Prostate gland (tissue), 2 donors: ENCODE measurements around the gene PCBP1. TPM values are rescaled to one million over a fixed set of nuclear protein-coding genes. Genes with fewer than 3 reads are reported as not detected.
A peak's percentile ranks its signal among the peaks of the same experiment; 100 is the strongest.

Experiments
- DNase-seq: peaks from one replicate; pipeline ENCODE4 v3.0.0-alpha.2; 2019; ENCODE audit warnings: low spot score
- H3K27ac ChIP-seq, 2 donors: fragments of 200-600 bp; sonication (generic); 2 replicates each; pipeline ENCODE4 v1.5.1; 2017 to 2019
- H3K27me3 ChIP-seq: fragments of 200-600 bp; sonication (generic); replicated peaks from 2 replicates; pipeline ENCODE4 v1.5.1; 2019; ENCODE audit not compliant: insufficient read depth
- H3K36me3 ChIP-seq, 2 donors: fragments of 200-600 bp; sonication (generic); 1 replicate in 1 of 2; 2 replicates in 1 of 2; pipeline versions ENCODE4 v1.5.1 to v1.8.1; 2017 to 2019
- H3K4me1 ChIP-seq: fragments of 200-600 bp; sonication (generic); replicated peaks from 2 replicates; pipeline ENCODE4 v1.5.1; 2019
- H3K4me3 ChIP-seq, 2 donors: fragments of 200-600 bp; sonication (generic); 2 replicates each; pipeline ENCODE4 v1.5.1; 2017 to 2019
- H3K9me3 ChIP-seq: fragments of 200-600 bp; sonication (generic); 2 replicates; pipeline ENCODE4 v1.5.1; 2017
- CTCF ChIP-seq, 4 experiments: fragments of 200-600 bp in 2 of 4; fragments of 450-650 bp in 2 of 4; sonication (generic) in 2 of 4; IDR thresholded peaks; 1 replicate in 3 of 4; 2 replicates in 1 of 4; pipeline ENCODE4 v1.5.1; 2016 to 2019; ENCODE audit warnings: antibody characterized with exemption in 4 of 4, mild to moderate bottlenecking in 2 of 4, moderate library complexity in 2 of 4
- POLR2A ChIP-seq: fragments of 450-650 bp; IDR thresholded peaks from one replicate; pipeline ENCODE4 v1.6.1; 2016; ENCODE audit warnings: antibody characterized with exemption, mild to moderate bottlenecking
- POLR2AphosphoS5 ChIP-seq: sonication (generic); formaldehyde crosslinking; IDR thresholded peaks from one replicate; pipeline ENCODE4 v1.6.1; 2017; ENCODE audit warnings: antibody characterized with exemption
- WGBS: methylation state at CpG from one replicate; pipeline ENCODE4 v1.1.5; 2018; 5-methylcytosine and 5-hydroxymethylcytosine counted together
- intact Hi-C: fragments of 100-400 bp; cut with DNase I; formaldehyde crosslinking; loops from one replicate; pipeline ENCODE4 v1.14.2; 2022
- total RNA-seq, 2 donors: library from RNA; depleted of rRNA; stranded (reverse); fragments of >200 nt; gene quantifications; one replicate each; pipeline ENCODE4 v1.1.0, GENCODE V29; 2016

The PCBP1 gene
- total RNA-seq, 2 donors from 2014 or later, result 166 to 219 TPM

GRCh38 chr2:70083344-70084156 lies 3.7 kb upstream of the PCBP1 start:
- TF ChIP-seq POLR2A (no peak), POLR2AphosphoS5 (no peak)
- no peaks in the 10 kb centered on the region for H3K9me3 ChIP-seq
- H3K27me3 ChIP-seq, result no peaks in the 10 kb centered on the region
- WGBS, result 65% methylated on average over 8 of the region's 8 CpGs
- peak overlapping the region in 1 of 2 donors; percentile 100 for H3K27ac ChIP-seq
- intact Hi-C loops, result loop anchor here (10.0 kb wide), 1 partner anchor 161 kb away; the partner anchor contains the start of gene TIA1
- DNase-seq, result no peak
- peaks cover 14% of the 10 kb centered on the region for H3K4me1 ChIP-seq
- no peak overlapping the region for H3K4me3 ChIP-seq
- no peaks in the 10 kb centered on the region for H3K36me3 ChIP-seq

- Histone ChIP-seq H3K36me3 (no peaks in the 10 kb centered on the region), H3K4me3 (peak overlapping the region; percentile 70 to 80), H3K27ac (peak overlapping the region; percentile 98 to 100), H3K27me3 (no peaks in the 10 kb centered on the region), H3K9me3 (no peaks in the 10 kb centered on the region), H3K4me1 (peaks cover 14% of the 10 kb centered on the region)
- intact Hi-C loops, result loop anchor here (5.0 to 10.0 kb wide), 2 partner anchors 107 to 160 kb away; partner anchors contain the start of genes C2orf42 and TIA1
- peak; percentile 52 for TF ChIP-seq POLR2A
- no peak for TF ChIP-seq POLR2AphosphoS5
- peak; percentile 69 for DNase-seq
- 24% methylated on average over 10 of the region's 10 CpGs for WGBS
Observed at GRCh38 chr2:70084973-70085710, 2.1 kb upstream of the PCBP1 start.

- WGBS, result 11% methylated on average over 22 of the region's 22 CpGs
- Histone ChIP-seq H3K27ac (peak overlapping the region; percentile 98 to 100), H3K4me1 (peaks cover 14% of the 10 kb centered on the region)
Observed at GRCh38 chr2:70085711-70086277, 1.5 kb upstream of the PCBP1 start.

GRCh38 chr2:70086278-70086837 lies 919 bp upstream of the PCBP1 start:
- Histone ChIP-seq H3K27ac (peak overlapping the region; percentile 98 to 100), H3K4me3 (peak overlapping the region; percentile 70 to 80), H3K9me3 (no peaks in the 10 kb centered on the region), H3K36me3 (no peaks in the 10 kb centered on the region), H3K27me3 (no peaks in the 10 kb centered on the region), H3K4me1 (peaks cover 14% of the 10 kb centered on the region)
- under 1% methylated on average over 39 of the region's 40 CpGs for WGBS
- peak; percentile 58 for DNase-seq
- intact Hi-C loops, result loop anchor here (2.0 to 10.0 kb wide), 4 partner anchors 38 to 172 kb away; partner anchors contain the start of genes C2orf42, MXD1 and TIA1
- TF ChIP-seq POLR2AphosphoS5 (peak; percentile 57), POLR2A (no peak), CTCF (IDR thresholded peaks at IDR 0.05) (no peak)

More at GRCh38 chr2:70085711-70086277, 1.5 kb upstream of the PCBP1 start:
- Histone ChIP-seq H3K4me3 (peak overlapping the region; percentile 70 to 80), H3K9me3 (no peaks in the 10 kb centered on the region), H3K36me3 (no peaks in the 10 kb centered on the region), H3K27me3 (no peaks in the 10 kb centered on the region)
- no peak for DNase-seq
- intact Hi-C loops, result loop anchor here (2.0 to 10.0 kb wide), 4 partner anchors 39 to 171 kb away; partner anchors contain the start of genes C2orf42, MXD1 and TIA1
- no peak for TF ChIP-seq CTCF (IDR thresholded peaks at IDR 0.05)
- no peak for TF ChIP-seq POLR2AphosphoS5

- no peaks in the 10 kb centered on the region for H3K27me3 ChIP-seq
- intact Hi-C loops, result loop anchor here (1.0 to 10.0 kb wide), 5 partner anchors 37 to 173 kb away; partner anchors contain the start of genes C2orf42, MXD1 and TIA1
- H3K4me1 ChIP-seq, result peaks cover 14% of the 10 kb centered on the region
- under 1% methylated on average over 57 of the region's 58 CpGs for WGBS
- H3K9me3 ChIP-seq, result no peaks in the 10 kb centered on the region
- H3K27ac ChIP-seq, result peak overlapping the region; percentile 98 to 100
- H3K36me3 ChIP-seq, result no peaks in the 10 kb centered on the region
- peak; percentile 26 for DNase-seq
- TF ChIP-seq POLR2A (no peak), CTCF (IDR thresholded peaks at IDR 0.05) (no peak), POLR2AphosphoS5 (no peak)
- peak overlapping the region; percentile 70 to 80 for H3K4me3 ChIP-seq
Observed at GRCh38 chr2:70087702-70088597, 673 bp downstream of the PCBP1 start.
